GM21576 (cell line): Measurements from ENCODE around the gene RNF112.
"Not testable (repeated sequence)": the region's sequence is repeated elsewhere in the genome, so short reads cannot be mapped to it uniquely, and the experiment has no call there.

Source experiments
- ATAC-seq: cut with Tn5 transposase; IDR thresholded peaks from one replicate; pipeline ENCODE4 v1.9.1; 2021; ENCODE audit warnings: mild to moderate bottlenecking, moderate library complexity; ENCODE audit not compliant: unreplicated experiment

RNF112 gene

GRCh38 chr17:19445105-19445504 is 34.1 kb downstream of the RNF112 start:
- ATAC-seq, result no peak

GRCh38 chr17:19446577-19446976 is 35.5 kb downstream of the RNF112 start:
- not testable (repeated sequence) for ATAC-seq

GRCh38 chr17:19447085-19447583 is 36.1 kb downstream of the RNF112 start:
- no peak for ATAC-seq

- no peak for ATAC-seq
Observed at GRCh38 chr17:19448341-19449268, 37.6 kb downstream of the RNF112 start.

- no peak for ATAC-seq
Observed at GRCh38 chr17:19449656-19450055, 38.6 kb downstream of the RNF112 start.

- no peak for ATAC-seq
Observed at GRCh38 chr17:19453296-19453695, 42.3 kb downstream of the RNF112 start.

- no peak for ATAC-seq
Observed at GRCh38 chr17:19454074-19454473, 43.0 kb downstream of the RNF112 start.

- ATAC-seq, result no peak
Observed at GRCh38 chr17:19456016-19456927, 45.2 kb downstream of the RNF112 start.

- no peak for ATAC-seq
Observed at GRCh38 chr17:19457046-19457445, 46.0 kb downstream of the RNF112 start.

GRCh38 chr17:19457830-19458271 is 46.8 kb downstream of the RNF112 start:
- ATAC-seq, result no peak

- ATAC-seq, result not testable (repeated sequence)
Observed at GRCh38 chr17:19458481-19458880, 47.4 kb downstream of the RNF112 start.

GRCh38 chr17:19459018-19459655 is 48.1 kb downstream of the RNF112 start:
- ATAC-seq, result not testable (repeated sequence)

GRCh38 chr17:19460700-19461099 is 49.7 kb downstream of the RNF112 start:
- no peak for ATAC-seq

- no peak for ATAC-seq
Observed at GRCh38 chr17:19461116-19461515, 50.1 kb downstream of the RNF112 start.

GRCh38 chr17:19461681-19462080 is 50.6 kb downstream of the RNF112 start:
- ATAC-seq, result no peak

- not testable (repeated sequence) for ATAC-seq
Observed at GRCh38 chr17:19462456-19463035, 51.5 kb downstream of the RNF112 start.

GRCh38 chr17:19464031-19465026 is 53.3 kb downstream of the RNF112 start:
- no peak for ATAC-seq
